Measurements from ENCODE around the gene SUCLG2. TPM values are rescaled to one million over a fixed set of nuclear protein-coding genes. Genes with fewer than 3 reads are reported as not detected.

The SUCLG2 gene
- total and polyA plus RNA-seq, 2 experiments from 2014 or later, result 49.9 TPM

- in situ Hi-C loops (cut with MboI), result no loop called here
- no peak overlapping the region for H3K27ac ChIP-seq
- H3K36me3 ChIP-seq (ENCODE audit: low read depth), result no peaks in the 10 kb centered on the region
- 0 out of 2 replicates have a peak, but pooled peaks cover 5% of the 10 kb centered on the region for H3F3A ChIP-seq (ENCODE audit: insufficient read depth)
- no peak for DNase-seq
- no peak overlapping the region for H2AFZ ChIP-seq
- H3K9me3 ChIP-seq (ENCODE audit: low read depth), result no peaks in the 10 kb centered on the region
- no peak overlapping the region for H3K4me3 ChIP-seq
- H3K27me3 ChIP-seq (replicated peaks; ENCODE audit: insufficient read depth), result no peaks in the 10 kb centered on the region
- no peaks in the 10 kb centered on the region for H3K9me2 ChIP-seq (ENCODE audit: insufficient read depth)
- 95 to 96% methylated on average over 3 of the region's 3 CpGs for WGBS, 2 experiments (ENCODE audit: low coverage in 1 of 2, low lambda C conversion rate in 2 of 2, missing lambda C conversion rate in 2 of 2)
- no peaks in the 10 kb centered on the region for H3K79me2 ChIP-seq (ENCODE audit: insufficient read depth)
- no peak for TF ChIP-seq EZH2phosphoT487 (IDR thresholded peaks at IDR 0.05; ENCODE audit: insufficient read depth, low read depth)
- TF ChIP-seq EZH2 (IDR thresholded peaks at IDR 0.05; ENCODE audit: insufficient read depth, poor library complexity, severe bottlenecking), result no peak
- H3K4me2 ChIP-seq (ENCODE audit: unreplicated experiment), result no peak overlapping the region
- H3K4me1 ChIP-seq (ENCODE audit: insufficient read depth), result no peaks in the 10 kb centered on the region
- no peak overlapping the region for H3K9ac ChIP-seq
- H4K20me1 ChIP-seq (ENCODE audit: insufficient read depth), result no peaks in the 10 kb centered on the region
These were observed 8.3 kb upstream of the SUCLG2 start for GRCh38 chr3:67662733-67663132.

GRCh38 chr3:67661089-67661488 is 6.7 kb upstream of the SUCLG2 start:
- DNase-seq, result no peak
- H3K4me2 ChIP-seq (ENCODE audit: unreplicated experiment), result no peak overlapping the region
- in situ Hi-C loops (cut with MboI), result no loop called here
- no peaks in the 10 kb centered on the region for H3K36me3 ChIP-seq (ENCODE audit: low read depth)
- no peak overlapping the region for H3K4me3 ChIP-seq
- H3K9me2 ChIP-seq (ENCODE audit: insufficient read depth), result no peaks in the 10 kb centered on the region
- H3K79me2 ChIP-seq (ENCODE audit: insufficient read depth), result no peaks in the 10 kb centered on the region
- TF ChIP-seq EZH2phosphoT487 (IDR thresholded peaks at IDR 0.05; ENCODE audit: insufficient read depth, low read depth) (no peak), EZH2 (IDR thresholded peaks at IDR 0.05; ENCODE audit: insufficient read depth, poor library complexity, severe bottlenecking) (no peak)
- H4K20me1 ChIP-seq (ENCODE audit: insufficient read depth), result no peaks in the 10 kb centered on the region
- no peaks in the 10 kb centered on the region for H3K27me3 ChIP-seq (replicated peaks; ENCODE audit: insufficient read depth)
- H3K27ac ChIP-seq, result no peak overlapping the region
- H3K4me1 ChIP-seq (ENCODE audit: insufficient read depth), result no peaks in the 10 kb centered on the region
- 0 out of 2 replicates have a peak, but pooled peaks cover 5% of the 10 kb centered on the region for H3F3A ChIP-seq (ENCODE audit: insufficient read depth)
- WGBS, 2 experiments (ENCODE audit: low coverage in 1 of 2, low lambda C conversion rate in 2 of 2, missing lambda C conversion rate in 2 of 2), result 0 to 4% methylated on average over 1 of the region's 1 CpG
- H3K9me3 ChIP-seq (ENCODE audit: low read depth), result no peaks in the 10 kb centered on the region
- H3K9ac ChIP-seq, result no peak overlapping the region
- H2AFZ ChIP-seq, result no peak overlapping the region

GRCh38 chr3:67657192-67657591 is 2.8 kb upstream of the SUCLG2 start:
- H3K9me3 ChIP-seq (ENCODE audit: low read depth), result no peaks in the 10 kb centered on the region
- H3K27ac ChIP-seq, result no peak overlapping the region
- no peaks in the 10 kb centered on the region for H3K27me3 ChIP-seq (replicated peaks; ENCODE audit: insufficient read depth)
- H3K4me3 ChIP-seq, result no peak overlapping the region
- WGBS, 2 experiments (ENCODE audit: low coverage in 1 of 2, low lambda C conversion rate in 2 of 2, missing lambda C conversion rate in 2 of 2), result 91 to 92% methylated on average over 5 of the region's 5 CpGs
- no peaks in the 10 kb centered on the region for H3K36me3 ChIP-seq (ENCODE audit: low read depth)
- H4K20me1 ChIP-seq (ENCODE audit: insufficient read depth), result no peaks in the 10 kb centered on the region
- H3K4me1 ChIP-seq (ENCODE audit: insufficient read depth), result peaks cover 11% of the 10 kb centered on the region
- in situ Hi-C loops (cut with MboI), result no loop called here
- TF ChIP-seq EZH2 (IDR thresholded peaks at IDR 0.05; ENCODE audit: insufficient read depth, poor library complexity, severe bottlenecking) (no peak), EZH2phosphoT487 (IDR thresholded peaks at IDR 0.05; ENCODE audit: insufficient read depth, low read depth) (no peak)
- H3K79me2 ChIP-seq (ENCODE audit: insufficient read depth), result peaks cover 18% of the 10 kb centered on the region
- no peak for DNase-seq
- no peak overlapping the region for H2AFZ ChIP-seq
- no peaks in the 10 kb centered on the region for H3K9me2 ChIP-seq (ENCODE audit: insufficient read depth)
- no peak overlapping the region for H3K9ac ChIP-seq
- no peak overlapping the region for H3K4me2 ChIP-seq (ENCODE audit: unreplicated experiment)
- H3F3A ChIP-seq (ENCODE audit: insufficient read depth), result peaks cover 9% of the 10 kb centered on the region; the same call in 1 of the 2 replicates

- in situ Hi-C loops (cut with MboI), result no loop called here
- no peak overlapping the region for H3K9ac ChIP-seq
- H2AFZ ChIP-seq, result no peak overlapping the region
- no peaks in the 10 kb centered on the region for H3K9me3 ChIP-seq (ENCODE audit: low read depth)
- no peak overlapping the region for H3K4me2 ChIP-seq (ENCODE audit: unreplicated experiment)
- 94 to 100% methylated on average over 2 of the region's 2 CpGs for WGBS, 2 experiments (ENCODE audit: low coverage in 1 of 2, low lambda C conversion rate in 2 of 2, missing lambda C conversion rate in 2 of 2)
- no peak overlapping the region for H3K27ac ChIP-seq
- TF ChIP-seq EZH2 (IDR thresholded peaks at IDR 0.05; ENCODE audit: insufficient read depth, poor library complexity, severe bottlenecking), result no peak
- TF ChIP-seq EZH2phosphoT487 (IDR thresholded peaks at IDR 0.05; ENCODE audit: insufficient read depth, low read depth), result no peak
- H3F3A ChIP-seq (ENCODE audit: insufficient read depth), result peaks cover 9% of the 10 kb centered on the region; the same call in 1 of the 2 replicates
- no peaks in the 10 kb centered on the region for H3K27me3 ChIP-seq (replicated peaks; ENCODE audit: insufficient read depth)
- H3K9me2 ChIP-seq (ENCODE audit: insufficient read depth), result no peaks in the 10 kb centered on the region
- H3K79me2 ChIP-seq (ENCODE audit: insufficient read depth), result peaks cover 24% of the 10 kb centered on the region
- no peaks in the 10 kb centered on the region for H3K36me3 ChIP-seq (ENCODE audit: low read depth)
- no peaks in the 10 kb centered on the region for H4K20me1 ChIP-seq (ENCODE audit: insufficient read depth)
- no peak overlapping the region for H3K4me3 ChIP-seq
- peaks cover 11% of the 10 kb centered on the region for H3K4me1 ChIP-seq (ENCODE audit: insufficient read depth)
- DNase-seq, result no peak
These were observed 2.2 kb upstream of the SUCLG2 start for GRCh38 chr3:67656614-67657013.
